CD4-positive, alpha-beta T cell treated with Interleukin-4 for 4 hours (primary cell): Measurements from ENCODE around the gene XAGE3.
"Not testable (repeated sequence)": the region's sequence is repeated elsewhere in the genome, so short reads cannot be mapped to it uniquely, and the experiment has no call there.

Experiments used
- DNase-seq: peaks from one replicate; pipeline ENCODE4 v3.0.0-alpha.2; 2020

Gene XAGE3, protein sequence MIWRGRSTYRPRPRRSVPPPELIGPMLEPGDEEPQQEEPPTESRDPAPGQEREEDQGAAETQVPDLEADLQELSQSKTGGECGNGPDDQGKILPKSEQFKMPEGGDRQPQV

DNA sequence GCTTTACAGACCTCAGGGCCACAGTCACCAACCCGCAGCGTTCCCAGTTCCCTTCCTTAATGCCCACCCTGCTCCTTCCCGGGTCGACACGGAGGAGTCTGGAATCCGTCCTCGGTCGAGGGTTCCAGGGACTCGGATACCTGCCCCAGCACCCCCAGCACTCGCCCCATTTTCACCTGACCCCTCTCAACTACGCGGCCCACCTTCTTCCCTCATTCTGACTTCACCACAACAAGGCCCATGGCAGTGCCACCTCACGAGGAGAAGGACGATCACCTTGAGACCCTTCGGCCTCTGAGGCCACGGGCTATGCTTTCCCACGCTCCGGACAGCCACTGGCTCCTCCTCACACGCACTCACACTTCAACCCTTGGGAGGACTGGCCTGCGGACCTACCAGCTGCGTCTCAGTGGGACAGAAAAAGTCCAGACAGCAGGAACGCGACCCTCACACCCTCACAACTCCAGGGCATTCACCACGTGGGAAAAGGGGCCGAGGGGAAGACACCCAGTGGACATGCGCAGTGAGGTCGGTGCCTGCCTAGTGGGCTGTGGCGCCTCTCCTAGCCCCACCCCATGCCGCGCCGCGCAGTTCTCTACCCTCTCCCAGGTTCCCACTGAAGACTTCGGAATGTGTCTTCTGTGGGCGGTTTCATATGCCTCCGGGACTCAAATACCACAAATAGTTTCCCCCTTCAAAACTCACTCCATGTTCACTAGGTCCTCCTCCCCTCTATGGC, at the start of gene XAGE3:
Gene XAGE3, minus strand, starts transcription at position 474 of the 739 bp plus-strand sequence. CDS start 950 bp downstream, outside the sequence.
- DNase-seq = no peak

DNA sequence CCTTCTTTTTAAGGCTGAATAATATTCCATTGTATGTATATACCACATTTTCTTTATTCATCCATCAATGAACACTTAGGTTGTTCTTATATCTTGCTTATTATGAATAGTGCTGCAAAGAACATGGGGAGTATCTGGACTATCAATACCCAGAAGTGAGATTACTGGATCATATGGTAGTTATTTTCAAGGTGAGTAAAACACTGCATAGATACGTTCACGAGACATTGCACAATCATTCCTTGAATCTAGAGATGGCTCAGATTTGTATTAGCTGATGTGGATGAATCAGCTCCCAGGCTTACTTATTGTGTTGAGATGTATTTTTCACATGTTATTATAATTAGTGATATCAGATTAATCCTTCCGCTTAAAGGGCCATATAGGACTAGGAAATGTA, 46.8 kb upstream of the XAGE3 start:
- DNase-seq = not testable (repeated sequence)

DNA sequence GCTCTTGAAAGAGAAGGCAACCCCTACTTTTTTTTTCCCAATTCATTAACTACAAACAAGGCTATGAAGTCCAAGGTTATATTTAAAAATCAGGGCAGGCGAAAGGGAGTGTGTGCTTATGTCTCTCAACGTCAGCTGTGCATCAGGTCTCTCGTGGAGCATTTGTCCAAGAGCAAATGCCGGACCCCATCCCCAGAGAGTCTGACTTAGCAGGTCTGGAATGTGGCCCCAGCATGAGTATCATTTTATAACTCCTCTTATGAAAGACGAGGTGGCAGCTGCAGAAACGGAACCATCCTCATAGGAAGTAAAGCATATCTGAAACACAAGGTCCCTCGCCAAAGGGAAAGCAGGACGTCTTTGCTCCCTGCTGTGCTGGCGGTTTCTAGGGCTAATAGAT, 45.8 kb upstream of the XAGE3 start:
- DNase-seq = not testable (repeated sequence)

- DNase-seq = not testable (repeated sequence)
Measured at GRCh38 chrX:52909313-52909969, 41.6 kb upstream of the XAGE3 start.

DNA sequence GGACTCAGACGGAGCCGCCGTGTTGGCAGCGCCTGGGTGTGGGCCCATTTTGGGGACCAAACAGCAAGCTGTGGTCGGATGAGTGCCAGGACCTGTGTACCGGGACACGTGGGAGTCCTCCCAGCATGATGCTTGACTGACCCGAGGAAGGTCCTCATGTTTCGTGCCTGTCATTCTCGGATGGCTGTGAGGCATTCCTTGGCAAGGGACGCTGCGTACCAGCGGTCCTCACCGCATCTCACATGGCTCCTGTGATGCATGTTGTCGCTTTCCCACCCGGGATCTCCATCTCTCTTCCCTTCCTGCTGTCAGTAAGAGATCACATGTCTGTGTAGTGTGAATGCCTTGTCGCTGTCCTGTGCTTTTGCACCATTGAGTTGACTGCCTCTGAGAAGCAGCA, 40.0 kb upstream of the XAGE3 start:
- not testable (repeated sequence) for DNase-seq

GRCh38 chrX:52907137-52907536, 39.3 kb upstream of the XAGE3 start:
- DNase-seq = not testable (repeated sequence)

DNA sequence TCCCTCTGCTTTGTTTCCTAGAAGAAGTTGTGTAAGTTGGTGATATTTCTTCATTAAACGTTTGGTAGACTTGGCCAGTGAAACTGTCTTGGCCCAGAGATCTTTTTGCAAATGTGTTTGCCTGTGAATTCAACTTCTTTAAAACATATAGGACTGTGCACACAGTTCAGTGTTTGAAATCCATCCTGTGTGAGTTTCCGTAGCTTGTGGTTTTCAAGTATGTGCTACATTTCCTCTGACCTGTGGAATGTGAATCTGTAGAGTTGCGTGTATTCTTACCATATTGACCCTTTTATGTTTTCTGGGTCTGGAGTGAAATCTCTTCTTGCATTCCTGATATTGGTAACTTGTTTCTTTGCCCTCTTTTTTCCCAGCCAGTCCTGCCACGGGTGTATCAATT, 38.2 kb upstream of the XAGE3 start:
- DNase-seq = not testable (repeated sequence)

- DNase-seq = not testable (repeated sequence)
Measured at GRCh38 chrX:52905531-52905930, 37.6 kb upstream of the XAGE3 start.

DNA sequence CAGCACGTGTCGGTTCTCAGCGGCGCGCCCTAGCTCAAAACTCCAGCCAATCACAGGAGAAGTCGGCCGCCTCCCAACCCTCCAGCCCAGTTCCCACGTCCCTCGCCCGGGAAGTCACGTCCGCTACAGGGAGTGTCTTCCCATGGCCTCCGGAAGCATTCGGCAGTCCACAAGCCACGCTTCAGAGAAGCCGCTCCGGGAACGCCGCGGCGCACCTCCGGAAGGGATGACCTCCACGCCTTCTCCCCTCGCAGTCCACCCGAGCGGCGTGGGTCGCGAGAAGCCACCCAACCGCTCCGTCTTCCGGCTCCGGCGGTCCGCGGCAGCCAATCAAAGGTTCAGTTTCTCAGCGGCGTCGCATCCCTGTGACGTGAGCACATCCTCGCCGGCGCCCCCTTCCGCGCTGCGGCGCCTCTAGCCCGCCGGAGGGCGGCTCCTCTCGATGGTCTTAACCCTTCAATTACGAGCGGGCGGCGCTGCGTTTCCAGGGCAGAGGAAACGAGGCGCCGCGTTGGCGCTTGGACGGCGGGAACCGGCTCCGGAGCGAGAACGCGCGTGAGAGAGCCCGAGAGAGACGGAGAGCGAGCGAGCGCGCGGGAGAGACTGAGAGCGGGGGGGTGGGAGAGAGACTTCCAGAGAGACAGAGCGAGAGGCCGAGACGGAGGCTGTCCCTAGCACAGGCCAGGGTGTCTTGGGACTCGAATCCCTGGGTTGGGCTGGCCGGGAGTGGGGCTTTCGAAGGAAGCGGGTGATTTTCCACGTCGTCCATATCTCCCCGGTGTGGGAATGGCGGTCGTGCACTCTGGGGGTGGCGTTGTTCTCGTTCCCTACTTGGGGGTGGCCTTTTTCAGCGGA, 29.2 kb upstream of the XAGE3 start, which contains the start of gene FAM156B:
Gene FAM156B, plus strand, starts transcription at position 476 of the 855 bp plus-strand sequence. CDS start 9,896 bp downstream, outside the sequence.
- not testable (repeated sequence) for DNase-seq

DNA sequence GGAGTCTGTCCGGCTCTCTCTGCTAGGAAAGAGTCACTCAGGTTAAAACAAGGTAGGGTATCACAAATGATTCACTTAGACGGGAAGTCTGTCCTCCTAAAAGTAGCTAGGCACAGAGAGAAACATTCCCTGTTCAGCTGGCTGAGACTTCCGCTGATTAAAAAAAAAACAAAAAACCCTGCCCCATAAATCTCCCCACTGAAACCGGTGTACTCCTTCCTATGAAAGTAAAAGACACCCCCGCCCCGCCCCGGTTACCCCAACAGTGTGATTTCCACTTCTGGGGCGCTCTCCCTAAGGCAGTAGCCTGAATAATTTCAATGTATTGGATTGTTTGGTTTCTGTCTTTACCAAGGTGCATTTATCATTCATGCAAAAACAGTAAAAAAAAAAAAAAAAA, 28.6 kb upstream of the XAGE3 start:
- not testable (repeated sequence) for DNase-seq

DNA sequence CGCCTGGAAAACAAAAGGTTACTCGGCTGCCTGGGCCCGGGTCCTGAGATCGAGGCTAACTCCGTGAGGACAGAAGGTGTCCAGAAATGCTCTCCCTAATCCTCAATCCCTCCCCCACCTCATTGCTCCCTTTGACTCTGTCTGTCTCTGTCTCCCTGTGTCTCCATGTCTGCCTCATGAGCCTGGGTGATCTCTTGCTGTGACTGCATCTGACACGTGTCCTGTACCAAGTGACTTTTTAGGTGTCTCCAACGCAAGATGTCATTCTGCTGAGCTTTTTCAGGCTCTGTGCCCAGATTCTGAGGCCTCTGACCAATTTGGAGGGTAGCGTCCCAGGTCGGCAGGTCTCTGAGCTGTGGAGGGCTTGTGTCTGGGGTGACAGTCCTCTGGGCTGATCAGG, 20.2 kb upstream of the XAGE3 start:
- DNase-seq = not testable (repeated sequence)

DNA sequence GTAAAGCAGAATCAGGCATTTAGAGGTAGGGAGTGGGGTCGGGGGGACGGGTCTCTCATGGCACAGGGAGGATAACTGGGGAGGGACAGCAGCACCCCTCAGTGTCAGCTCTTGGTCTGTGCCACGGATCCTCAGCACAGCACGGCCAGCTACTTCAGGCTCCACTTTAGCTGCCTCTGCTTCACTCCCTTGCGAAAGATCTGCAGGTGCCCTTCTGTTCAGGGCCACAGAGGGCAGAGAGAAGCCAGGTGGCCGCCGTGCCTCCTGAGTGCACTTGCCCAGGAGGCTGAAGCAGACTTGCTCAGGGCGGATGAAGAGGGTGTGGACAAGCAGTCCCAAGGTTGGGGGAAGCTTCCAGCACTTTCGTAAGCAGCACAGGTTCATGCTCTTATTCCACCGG, 19.6 kb upstream of the XAGE3 start:
- DNase-seq = not testable (repeated sequence)

DNA sequence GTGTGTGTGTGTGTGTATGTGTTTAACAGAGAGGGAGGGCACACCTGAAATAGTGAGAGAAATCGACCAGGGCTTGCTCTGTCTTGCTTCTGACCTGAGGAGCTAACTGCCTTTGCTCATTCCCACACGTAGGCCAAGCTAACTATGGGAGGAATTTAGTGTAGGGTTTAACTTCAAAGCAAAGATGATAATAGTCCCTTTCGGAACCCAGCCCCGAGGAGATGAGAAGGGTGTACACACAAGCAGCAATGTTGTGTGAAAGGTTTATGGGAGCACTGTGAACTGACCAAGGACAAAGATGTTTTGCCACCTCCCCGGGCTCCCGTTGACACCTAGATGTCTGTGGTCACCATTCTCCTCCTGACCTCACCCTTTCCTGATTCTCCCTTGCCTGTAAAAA, 8.5 kb upstream of the XAGE3 start:
- not testable (repeated sequence) for DNase-seq

- not testable (repeated sequence) for DNase-seq
Measured at GRCh38 chrX:52875436-52875835, 7.6 kb upstream of the XAGE3 start.

DNA sequence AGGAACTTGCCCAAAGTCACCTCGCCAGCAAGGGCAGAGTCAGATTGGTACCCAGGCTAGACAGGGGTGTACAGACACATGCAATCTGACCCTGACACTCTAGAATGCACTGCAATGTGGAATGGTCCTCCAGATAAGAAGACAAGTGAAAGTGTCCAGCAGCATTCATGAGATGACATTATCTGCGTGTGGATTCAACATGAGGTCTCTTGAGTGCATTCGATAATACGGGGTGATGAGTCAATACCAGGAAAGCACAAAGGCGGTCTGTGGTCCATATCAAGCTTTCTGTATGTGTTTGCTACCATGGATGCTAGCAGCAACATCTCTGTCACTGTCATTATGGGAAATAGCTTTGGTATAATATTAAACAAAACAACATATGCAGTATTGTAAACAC, 6.8 kb upstream of the XAGE3 start:
- no peak for DNase-seq

- DNase-seq = not testable (repeated sequence)
Measured at GRCh38 chrX:52873825-52874224, 5.9 kb upstream of the XAGE3 start.

DNA sequence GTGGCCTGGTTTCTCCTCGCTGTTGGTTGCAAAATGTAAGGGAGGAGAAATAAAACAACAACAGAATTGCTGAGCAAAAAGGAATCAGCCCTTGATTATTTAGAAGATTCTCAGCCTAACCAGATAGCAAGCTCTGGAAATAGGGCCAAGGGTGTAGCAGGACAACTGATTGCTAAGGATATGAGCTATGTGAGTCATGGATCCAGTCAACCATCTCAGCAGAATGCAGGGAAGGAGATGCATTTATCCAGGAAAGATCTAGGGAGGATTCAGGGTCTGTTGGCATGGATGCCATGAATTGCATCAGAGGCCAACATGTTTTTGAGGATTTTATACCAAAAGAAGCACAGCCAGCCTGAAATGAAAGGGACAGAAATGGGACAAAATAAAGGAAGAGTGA, 2.2 kb upstream of the XAGE3 start:
- DNase-seq = no peak

DNA sequence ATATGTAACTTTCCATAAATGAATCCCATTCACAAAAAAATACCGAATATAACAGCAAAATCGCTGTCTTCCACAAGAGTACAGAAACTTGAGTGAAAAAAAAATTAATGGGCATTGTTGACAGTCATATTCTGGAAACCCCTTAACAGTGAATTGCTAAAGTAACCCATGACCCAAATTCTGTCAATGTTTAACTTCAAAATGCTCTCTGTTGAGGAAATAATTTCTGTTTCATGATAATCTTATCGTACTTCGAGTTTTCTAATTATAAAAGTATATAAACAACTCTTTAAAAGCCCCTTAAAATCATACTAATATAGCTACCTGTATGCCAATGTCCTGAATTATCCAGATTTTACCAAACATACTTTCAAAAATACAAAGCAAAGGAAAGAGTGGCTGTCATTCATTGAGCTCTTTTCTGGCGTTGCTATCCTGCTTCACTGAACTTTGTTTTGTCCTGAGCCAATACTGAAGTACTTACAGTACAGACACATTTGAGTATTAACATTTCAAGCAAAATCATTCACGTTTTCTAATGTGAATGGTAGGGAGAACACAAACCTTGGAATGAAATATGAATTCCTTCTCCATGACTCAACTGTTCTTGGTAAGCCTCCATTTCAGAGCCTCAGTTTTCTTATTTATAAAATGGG, 2.4 kb downstream of the XAGE3 start:
- DNase-seq = no peak

DNA sequence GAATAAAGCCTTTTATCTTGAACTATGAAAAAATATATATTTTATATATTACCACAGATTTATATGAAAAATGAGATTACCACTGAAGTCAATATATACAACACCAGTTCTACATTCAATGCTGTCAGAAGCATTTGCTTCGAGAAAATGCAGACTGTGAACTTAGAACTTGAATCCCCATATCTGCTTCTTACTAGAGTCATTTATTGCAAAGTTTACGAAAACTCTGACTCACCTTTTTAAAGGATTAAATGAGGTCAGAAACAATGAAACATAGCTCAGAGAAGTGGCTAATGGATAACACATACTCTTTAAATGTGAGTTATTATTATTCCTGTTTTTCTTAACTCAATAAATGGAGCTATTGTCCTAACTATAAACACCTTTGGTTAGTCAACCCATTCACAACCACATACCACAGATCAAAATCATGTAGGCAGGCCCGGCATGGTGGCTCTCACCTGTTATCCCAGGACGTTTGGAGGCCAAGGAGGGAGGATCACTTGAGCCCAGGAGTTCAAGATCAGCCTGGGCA, 10.8 kb downstream of the XAGE3 start:
- not testable (repeated sequence) for DNase-seq

DNA sequence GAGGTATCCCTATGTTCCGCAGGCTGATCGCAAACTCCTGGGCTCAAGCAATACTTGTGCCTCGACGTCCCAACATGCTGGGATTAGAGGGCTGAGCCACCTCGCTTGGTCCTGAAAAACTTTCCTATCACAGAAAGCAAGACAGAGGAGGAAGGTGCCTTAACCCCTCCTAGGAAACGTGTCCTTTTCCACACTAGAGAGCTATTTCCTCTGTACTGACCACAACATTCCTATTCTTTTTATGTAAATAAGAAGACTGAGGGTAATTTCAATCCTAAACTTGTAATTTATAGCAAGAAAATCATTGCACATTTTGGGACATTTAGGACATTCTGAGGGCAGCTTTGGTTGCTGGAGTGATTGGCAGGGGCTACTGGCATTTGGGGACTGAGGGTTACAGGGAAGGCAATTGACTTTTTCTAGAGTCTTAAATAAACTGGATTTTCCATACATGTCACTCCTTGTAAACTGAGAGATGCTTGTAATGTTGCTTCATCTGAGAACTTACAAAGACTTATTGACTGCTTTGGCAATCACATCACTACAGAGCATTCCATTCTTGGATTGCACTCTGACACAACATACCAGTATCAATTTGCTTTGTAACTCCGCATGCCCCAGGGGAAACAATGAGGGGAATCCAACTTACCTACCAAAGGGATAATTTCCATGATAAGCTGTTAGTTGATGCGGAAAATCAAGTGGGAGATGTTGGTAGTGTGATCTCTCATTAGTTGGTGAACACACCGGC, 15.6 kb downstream of the XAGE3 start:
- DNase-seq = no peak

- DNase-seq = not testable (repeated sequence)
Measured at GRCh38 chrX:52843619-52844018, 24.3 kb downstream of the XAGE3 start.
